ENCODE measurements around the gene GKN1. TPM values are rescaled to one million over a fixed set of nuclear protein-coding genes. Genes with fewer than 3 reads are reported as not detected.

The GKN1 gene
- total RNA-seq, 1 donor from 2014 or later, result not detected

DNA sequence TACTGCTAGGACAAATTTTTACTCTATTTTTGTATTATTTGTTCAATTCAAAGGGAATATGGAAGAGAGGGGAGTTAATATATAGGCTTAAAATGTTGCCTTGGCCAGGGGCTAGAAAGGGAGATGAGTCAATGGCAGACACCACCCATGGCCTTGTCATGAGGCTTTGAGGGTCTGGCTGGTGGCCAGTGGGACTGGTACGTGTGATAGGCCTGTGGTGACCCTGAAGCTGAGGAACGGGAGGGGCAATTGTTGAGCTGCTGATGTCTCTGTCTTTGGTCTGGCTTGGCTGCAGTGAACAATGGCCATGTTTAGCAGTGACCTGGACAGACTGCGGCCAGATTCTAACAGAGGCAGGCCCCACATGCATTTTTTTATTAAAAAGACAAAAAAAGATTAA is 18.5 kb downstream of the GKN1 start:
- H3K4me1 Mint-ChIP-seq (ENCODE audit: low read depth), result no peaks in the 10 kb centered on the region
- TF ChIP-seq, protein P1, sequence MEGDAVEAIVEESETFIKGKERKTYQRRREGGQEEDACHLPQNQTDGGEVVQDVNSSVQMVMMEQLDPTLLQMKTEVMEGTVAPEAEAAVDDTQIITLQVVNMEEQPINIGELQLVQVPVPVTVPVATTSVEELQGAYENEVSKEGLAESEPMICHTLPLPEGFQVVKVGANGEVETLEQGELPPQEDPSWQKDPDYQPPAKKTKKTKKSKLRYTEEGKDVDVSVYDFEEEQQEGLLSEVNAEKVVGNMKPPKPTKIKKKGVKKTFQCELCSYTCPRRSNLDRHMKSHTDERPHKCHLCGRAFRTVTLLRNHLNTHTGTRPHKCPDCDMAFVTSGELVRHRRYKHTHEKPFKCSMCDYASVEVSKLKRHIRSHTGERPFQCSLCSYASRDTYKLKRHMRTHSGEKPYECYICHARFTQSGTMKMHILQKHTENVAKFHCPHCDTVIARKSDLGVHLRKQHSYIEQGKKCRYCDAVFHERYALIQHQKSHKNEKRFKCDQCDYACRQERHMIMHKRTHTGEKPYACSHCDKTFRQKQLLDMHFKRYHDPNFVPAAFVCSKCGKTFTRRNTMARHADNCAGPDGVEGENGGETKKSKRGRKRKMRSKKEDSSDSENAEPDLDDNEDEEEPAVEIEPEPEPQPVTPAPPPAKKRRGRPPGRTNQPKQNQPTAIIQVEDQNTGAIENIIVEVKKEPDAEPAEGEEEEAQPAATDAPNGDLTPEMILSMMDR (IDR thresholded peaks at IDR 0.05; ENCODE audit: unreplicated experiment), result no peak
- no peak overlapping the region for H3K4me3 Mint-ChIP-seq (ENCODE audit: low read depth)
- no peaks in the 10 kb centered on the region for H3K9me3 Mint-ChIP-seq (ENCODE audit: low read depth)
- no peaks in the 10 kb centered on the region for H3K36me3 Mint-ChIP-seq (ENCODE audit: insufficient read depth)
- no peak overlapping the region for H3K27ac Mint-ChIP-seq
- H3K27me3 Mint-ChIP-seq, result peaks cover 17% of the 10 kb centered on the region
- DNase-seq (ENCODE audit: low spot score, unreplicated experiment), result no peak

DNA sequence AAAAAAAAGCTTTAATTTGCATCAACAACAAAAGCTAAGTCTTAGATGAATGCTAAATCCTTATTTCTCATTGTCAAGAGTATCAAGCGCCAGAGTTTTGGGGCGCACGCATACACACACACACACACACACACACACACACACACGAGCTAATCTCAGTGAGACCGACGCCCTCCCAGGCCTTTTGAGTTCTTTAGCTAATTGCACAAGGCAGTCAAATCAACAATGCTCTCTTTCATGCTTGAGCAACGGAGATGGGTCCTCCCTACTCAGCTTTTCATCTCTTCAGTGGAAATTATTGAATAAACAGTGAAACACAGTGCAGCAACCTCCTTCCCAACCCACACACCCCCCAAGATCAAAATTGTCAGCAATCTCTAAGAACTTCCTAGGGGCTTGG is 19.2 kb downstream of the GKN1 start:
- H3K4me3 Mint-ChIP-seq (ENCODE audit: low read depth), result no peak overlapping the region
- no peaks in the 10 kb centered on the region for H3K4me1 Mint-ChIP-seq (ENCODE audit: low read depth)
- no peaks in the 10 kb centered on the region for H3K36me3 Mint-ChIP-seq (ENCODE audit: insufficient read depth)
- no peaks in the 10 kb centered on the region for H3K9me3 Mint-ChIP-seq (ENCODE audit: low read depth)
- H3K27ac Mint-ChIP-seq, result no peak overlapping the region
- no peak for DNase-seq (ENCODE audit: low spot score, unreplicated experiment)
- peaks cover 17% of the 10 kb centered on the region for H3K27me3 Mint-ChIP-seq
- TF ChIP-seq, protein P1 (IDR thresholded peaks at IDR 0.05; ENCODE audit: unreplicated experiment), result no peak

DNA sequence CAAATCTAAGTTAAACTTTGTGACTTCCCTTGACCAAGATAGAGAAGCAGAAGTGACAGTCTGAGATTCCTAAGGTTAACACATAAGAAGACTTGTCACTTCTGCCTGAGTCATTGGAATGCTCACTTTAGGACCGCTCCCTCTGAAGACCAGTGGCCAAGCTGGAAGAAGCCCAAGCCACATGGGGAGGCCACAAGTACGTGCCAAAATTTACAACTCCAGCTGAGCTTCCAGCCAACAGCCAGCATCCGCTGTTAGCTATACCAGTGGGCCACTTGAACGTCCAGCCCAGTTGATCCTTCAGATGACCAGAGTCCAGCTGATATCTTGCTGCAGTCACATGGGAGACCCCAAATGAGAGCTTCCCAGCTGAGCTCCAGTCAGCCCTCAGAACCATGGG is 20.4 kb downstream of the GKN1 start:
- Mint-ChIP-seq H3K36me3 (ENCODE audit: insufficient read depth) (no peaks in the 10 kb centered on the region), H3K9me3 (ENCODE audit: low read depth) (no peaks in the 10 kb centered on the region), H3K4me3 (ENCODE audit: low read depth) (no peak overlapping the region), H3K27me3 (peaks cover 14% of the 10 kb centered on the region), H3K27ac (no peak overlapping the region), H3K4me1 (ENCODE audit: low read depth) (no peaks in the 10 kb centered on the region)
- DNase-seq (ENCODE audit: low spot score, unreplicated experiment), result no peak
- TF ChIP-seq, protein P1 (IDR thresholded peaks at IDR 0.05; ENCODE audit: unreplicated experiment), result no peak

DNA sequence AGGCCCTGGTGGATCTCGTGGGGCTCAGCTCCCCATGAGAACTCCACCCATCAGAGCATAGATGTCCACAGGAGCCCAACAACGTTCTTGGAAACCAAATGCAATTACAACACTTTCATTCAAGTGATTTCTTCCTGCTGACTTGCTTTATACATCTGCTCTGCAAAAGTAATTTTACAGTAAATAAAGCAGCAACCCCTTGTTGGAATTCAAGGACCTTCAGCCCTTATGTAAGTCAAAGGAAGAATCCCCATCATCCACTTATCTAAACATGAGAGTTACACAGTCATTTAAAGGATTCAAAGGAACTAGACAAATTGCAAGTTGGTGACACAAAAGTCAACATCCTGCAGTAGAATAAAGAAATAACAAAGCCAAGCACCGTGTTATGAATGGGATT is 21.5 kb downstream of the GKN1 start:
- Mint-ChIP-seq H3K27me3 (peaks cover 8% of the 10 kb centered on the region), H3K4me1 (ENCODE audit: low read depth) (no peaks in the 10 kb centered on the region), H3K36me3 (ENCODE audit: insufficient read depth) (no peaks in the 10 kb centered on the region), H3K9me3 (ENCODE audit: low read depth) (no peaks in the 10 kb centered on the region), H3K27ac (no peak overlapping the region), H3K4me3 (ENCODE audit: low read depth) (no peak overlapping the region)
- TF ChIP-seq, protein P1 (IDR thresholded peaks at IDR 0.05; ENCODE audit: unreplicated experiment), result no peak
- no peak for DNase-seq (ENCODE audit: low spot score, unreplicated experiment)

DNA sequence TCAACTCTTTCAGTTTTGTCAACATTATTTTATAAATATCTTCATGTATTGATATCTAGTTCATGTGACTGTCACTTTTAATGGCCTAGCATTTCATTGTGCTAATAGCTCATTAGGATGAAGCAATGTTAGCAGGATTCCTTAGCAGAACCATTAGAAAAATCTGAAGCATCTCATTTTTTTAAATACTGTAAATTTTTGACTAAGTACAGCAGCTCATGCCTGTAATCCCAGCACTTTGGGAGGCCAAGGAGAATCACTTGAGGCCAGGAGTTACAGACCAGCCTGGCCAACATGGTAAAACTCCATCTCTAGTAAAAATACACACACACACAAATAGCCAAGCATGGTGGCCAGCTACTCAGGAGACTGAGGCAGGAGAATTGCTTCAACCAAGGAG is 23.0 kb downstream of the GKN1 start:
- no peaks in the 10 kb centered on the region for H3K36me3 Mint-ChIP-seq (ENCODE audit: insufficient read depth)

More for the DNA sequence above, 23.0 kb downstream of the GKN1 start:
- H3K4me3 Mint-ChIP-seq (ENCODE audit: low read depth), result no peak overlapping the region
- TF ChIP-seq, protein P1 (IDR thresholded peaks at IDR 0.05; ENCODE audit: unreplicated experiment), result no peak
- H3K27ac Mint-ChIP-seq, result no peak overlapping the region
- H3K4me1 Mint-ChIP-seq (ENCODE audit: low read depth), result no peaks in the 10 kb centered on the region
- peaks cover 8% of the 10 kb centered on the region for H3K27me3 Mint-ChIP-seq
- peaks cover 11% of the 10 kb centered on the region for H3K9me3 Mint-ChIP-seq (ENCODE audit: low read depth)
- DNase-seq (ENCODE audit: low spot score, unreplicated experiment), result no peak

Measured in progenitor cell of endocrine pancreas (in vitro differentiated cells).